ENCODE results near the gene HERPUD1. TPM values are rescaled to one million over a fixed set of nuclear protein-coding genes. Genes with fewer than 3 reads are reported as not detected.

Gene HERPUD1
- total and polyA plus RNA-seq, 9 of the 15 experiments (the other 6 are each of a cell fraction or from before 2014, with no cell fraction given) = 14.2 to 60.7 (median 37.4) TPM

DNA sequence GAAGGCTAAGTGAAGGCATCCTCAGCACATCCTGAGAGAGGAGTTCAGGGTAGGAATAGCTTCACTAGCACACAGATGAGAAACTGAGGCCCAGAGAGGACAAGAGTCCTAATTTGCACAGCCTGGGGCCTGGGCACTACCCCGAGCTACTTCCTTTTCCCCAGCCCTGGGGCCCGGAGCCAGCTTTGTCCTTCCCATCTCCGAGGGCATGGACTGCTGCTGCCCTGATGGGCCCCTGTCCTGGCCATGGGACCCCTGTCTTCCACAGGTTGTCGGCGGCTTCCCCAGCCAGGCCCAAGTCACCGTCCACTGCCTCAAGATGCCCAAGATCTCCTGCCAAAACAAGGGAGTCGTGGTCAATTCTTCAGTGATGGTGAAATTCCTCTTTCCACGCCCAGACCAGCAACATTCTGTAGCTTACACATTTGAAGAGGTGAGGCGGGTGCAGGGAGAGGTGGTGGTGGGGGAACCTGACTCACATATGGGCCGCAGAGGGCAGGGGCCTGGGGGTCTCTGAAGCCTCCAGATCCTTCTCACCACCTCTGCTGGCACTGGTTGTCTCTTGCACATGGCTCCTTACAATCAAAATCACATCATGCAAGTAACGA lies 46.0 kb downstream of the HERPUD1 start:
- H3K9me3 ChIP-seq (replicated peaks; ENCODE audit: control insufficient read depth, insufficient read depth, low read depth, low read length) = peaks cover 4% of the 10 kb centered on the region
- H3K4me1 ChIP-seq (replicated peaks in 1 of 2; ENCODE audit: control insufficient read depth in 2 of 2, insufficient read depth in 2 of 2, low read length in 2 of 2) = peaks cover 0 to 3% of the 10 kb centered on the region in 2 experiments; a peak in 3 of 5 replicates
- FAIRE-seq (no peak), DNase-seq (ENCODE audit: extremely low read depth in 1 of 4, low spot score in 3 of 4) (no peak), ATAC-seq (no peak)
- H3K9me1 ChIP-seq (ENCODE audit: control insufficient read depth, insufficient read depth, low read length) = no peaks in the 10 kb centered on the region
- no peaks in the 10 kb centered on the region for H4K20me1 ChIP-seq (replicated peaks; ENCODE audit: control insufficient read depth, insufficient read depth, low read length)
- peaks cover 35 to 69% of the 10 kb centered on the region in 2 experiments; a peak in 4 of 5 replicates for H3K27me3 ChIP-seq (ENCODE audit: control insufficient read depth in 2 of 2, insufficient read depth in 2 of 2, low read length in 2 of 2)
- H3K36me3 ChIP-seq (ENCODE audit: control insufficient read depth, insufficient read depth, low read length) = no peaks in the 10 kb centered on the region
- H3K9ac ChIP-seq (ENCODE audit: insufficient read depth in 1 of 2, low read depth in 2 of 2, low read length in 2 of 2) = no peak overlapping the region
- no peak overlapping the region for H3K4me2 ChIP-seq (ENCODE audit: insufficient read depth, low read length)
- H2AFZ ChIP-seq (ENCODE audit: low read depth, low read length) = no peak overlapping the region
- ChIA-PET POLR2A (no interaction called here), CTCF (ENCODE audit: low intra/inter-chr PET ratio) (interaction anchor here (0.6 kb wide), 1 partner anchor 411 kb away, joined by 4 read pairs; no protein-coding TSS in a partner anchor)
- 7% methylated on average over 11 of the region's 11 CpGs for WGBS (ENCODE audit: insufficient coverage, low coverage, missing lambda C conversion rate)
- no peaks in the 10 kb centered on the region for H3K79me2 ChIP-seq (ENCODE audit: control insufficient read depth, insufficient read depth, low read length)
- no peak overlapping the region for H3K27ac ChIP-seq (ENCODE audit: extremely low read depth, low read depth, low read length)
- TF ChIP-seq RFX5 (IDR thresholded peaks at IDR 0.05; ENCODE audit: low read depth, low read length) (no peak), BCOR (IDR thresholded peaks at IDR 0.05) (0 out of 2 replicates have a peak, but pooled peaks have one; percentile 37)
- in situ Hi-C loops (cut with MboI) = no loop called here
- H3K4me3 ChIP-seq = no peak overlapping the region
- intact Hi-C loops (cut with micrococcal nuclease) = no loop called here
- BruUV-seq (replicated peaks) = no TSS peak

DNA sequence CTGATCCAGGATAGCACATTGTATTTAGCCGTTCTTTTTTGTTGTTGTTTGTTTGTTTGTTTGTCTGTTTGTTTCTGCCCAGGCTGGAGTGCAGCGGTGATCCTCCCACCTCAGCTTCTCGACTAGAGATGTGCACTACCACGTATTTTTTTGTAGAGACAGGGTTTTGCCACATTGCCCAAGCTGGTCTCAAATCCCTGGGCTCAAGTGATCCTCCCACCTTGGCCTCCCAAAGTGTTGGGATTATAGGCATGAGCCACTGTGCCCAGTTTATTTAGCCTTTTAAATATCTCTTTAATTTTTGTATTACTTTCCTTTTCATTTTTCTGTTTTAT lies 48.2 kb downstream of the HERPUD1 start:
- H2AFZ ChIP-seq (ENCODE audit: low read depth, low read length) = no peak overlapping the region
- no peak for DNase-seq (ENCODE audit: extremely low read depth in 1 of 4, low spot score in 3 of 4)
- ATAC-seq = no peak
- no peak overlapping the region for H3K27ac ChIP-seq (ENCODE audit: extremely low read depth, low read depth, low read length)
- H3K27me3 ChIP-seq (ENCODE audit: control insufficient read depth in 2 of 2, insufficient read depth in 2 of 2, low read length in 2 of 2) = peaks cover 29 to 66% of the 10 kb centered on the region in 2 experiments; a peak in 4 of 5 replicates
- H3K79me2 ChIP-seq (ENCODE audit: control insufficient read depth, insufficient read depth, low read length) = no peaks in the 10 kb centered on the region
- peaks cover 2% of the 10 kb centered on the region for H3K9me3 ChIP-seq (replicated peaks; ENCODE audit: control insufficient read depth, insufficient read depth, low read depth, low read length)
- no peak overlapping the region for H3K4me2 ChIP-seq (ENCODE audit: insufficient read depth, low read length)
- in situ Hi-C loops (cut with MboI) = no loop called here
- H3K9ac ChIP-seq (ENCODE audit: insufficient read depth in 1 of 2, low read depth in 2 of 2, low read length in 2 of 2) = no peak overlapping the region
- no peaks in the 10 kb centered on the region for H3K36me3 ChIP-seq (ENCODE audit: control insufficient read depth, insufficient read depth, low read length)
- no peaks in the 10 kb centered on the region for H3K9me1 ChIP-seq (ENCODE audit: control insufficient read depth, insufficient read depth, low read length)
- H3K4me3 ChIP-seq = no peak overlapping the region
- WGBS (ENCODE audit: insufficient coverage, low coverage, missing lambda C conversion rate) = 2% methylated on average over 4 of the region's 4 CpGs
- ChIA-PET POLR2A (interaction anchor here (0.6 to 0.7 kb wide), 2 partner anchors 84 to 1141 kb away, joined by 3 read pairs; no protein-coding TSS in a partner anchor), CTCF (ENCODE audit: low intra/inter-chr PET ratio) (no interaction called here)
- no peaks in the 10 kb centered on the region for H4K20me1 ChIP-seq (replicated peaks; ENCODE audit: control insufficient read depth, insufficient read depth, low read length)
- intact Hi-C loops (cut with micrococcal nuclease) = no loop called here
- no peaks in the 10 kb centered on the region; a peak in 1 of 5 replicates for H3K4me1 ChIP-seq (replicated peaks in 1 of 2; ENCODE audit: control insufficient read depth in 2 of 2, insufficient read depth in 2 of 2, low read length in 2 of 2)
- FAIRE-seq = no peak
- no TSS peak for BruUV-seq (replicated peaks)
- TF ChIP-seq DIDO1 (tag; IDR thresholded peaks at IDR 0.05; ENCODE audit: low read depth) (no peak), SREBF1 (IDR thresholded peaks at IDR 0.05; ENCODE audit: borderline replicate concordance, low read depth, low read length) (no peak), GABPB2 (CRISPR knock-in tag; conservative IDR thresholded peaks at IDR 0.05) (no peak), MEF2A (IDR thresholded peaks at IDR 0.05; ENCODE audit: control insufficient read depth, low read depth, low read length) (no peak), MXI1 (IDR thresholded peaks at IDR 0.05; ENCODE audit: low read depth, low read length) (no peak), ZBED1 (IDR thresholded peaks at IDR 0.05) (no peak), TEAD4 (IDR thresholded peaks at IDR 0.05; ENCODE audit: low read length) (no peak), TEAD4 (CRISPR knock-in tag; IDR thresholded peaks at IDR 0.05; ENCODE audit: borderline replicate concordance) (no peak), IRF2 (CRISPR knock-in tag; IDR thresholded peaks at IDR 0.05) (no peak), CHCHD3 (CRISPR knock-in tag; IDR thresholded peaks at IDR 0.05) (no peak), ZNF699 (CRISPR knock-in tag; IDR thresholded peaks at IDR 0.05; ENCODE audit: insufficient replicate concordance) (no peak), NFRKB (IDR thresholded peaks at IDR 0.05; ENCODE audit: low read depth) (no peak)
- TF ChIP-seq, protein P1, sequence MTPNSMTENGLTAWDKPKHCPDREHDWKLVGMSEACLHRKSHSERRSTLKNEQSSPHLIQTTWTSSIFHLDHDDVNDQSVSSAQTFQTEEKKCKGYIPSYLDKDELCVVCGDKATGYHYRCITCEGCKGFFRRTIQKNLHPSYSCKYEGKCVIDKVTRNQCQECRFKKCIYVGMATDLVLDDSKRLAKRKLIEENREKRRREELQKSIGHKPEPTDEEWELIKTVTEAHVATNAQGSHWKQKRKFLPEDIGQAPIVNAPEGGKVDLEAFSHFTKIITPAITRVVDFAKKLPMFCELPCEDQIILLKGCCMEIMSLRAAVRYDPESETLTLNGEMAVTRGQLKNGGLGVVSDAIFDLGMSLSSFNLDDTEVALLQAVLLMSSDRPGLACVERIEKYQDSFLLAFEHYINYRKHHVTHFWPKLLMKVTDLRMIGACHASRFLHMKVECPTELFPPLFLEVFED (CRISPR knock-in tag; conservative IDR thresholded peaks at IDR 0.05) = no peak
- TF ChIP-seq, protein P2, sequence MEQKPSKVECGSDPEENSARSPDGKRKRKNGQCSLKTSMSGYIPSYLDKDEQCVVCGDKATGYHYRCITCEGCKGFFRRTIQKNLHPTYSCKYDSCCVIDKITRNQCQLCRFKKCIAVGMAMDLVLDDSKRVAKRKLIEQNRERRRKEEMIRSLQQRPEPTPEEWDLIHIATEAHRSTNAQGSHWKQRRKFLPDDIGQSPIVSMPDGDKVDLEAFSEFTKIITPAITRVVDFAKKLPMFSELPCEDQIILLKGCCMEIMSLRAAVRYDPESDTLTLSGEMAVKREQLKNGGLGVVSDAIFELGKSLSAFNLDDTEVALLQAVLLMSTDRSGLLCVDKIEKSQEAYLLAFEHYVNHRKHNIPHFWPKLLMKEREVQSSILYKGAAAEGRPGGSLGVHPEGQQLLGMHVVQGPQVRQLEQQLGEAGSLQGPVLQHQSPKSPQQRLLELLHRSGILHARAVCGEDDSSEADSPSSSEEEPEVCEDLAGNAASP (IDR thresholded peaks at IDR 0.05) = no peak
